ENCODE results near the gene UBE2K.
A peak's percentile ranks its signal among the peaks of the same experiment; 100 is the strongest.
"Not testable (repeated sequence)": the region's sequence is repeated elsewhere in the genome, so short reads cannot be mapped to it uniquely, and the experiment has no call there.

The UBE2K gene

DNA sequence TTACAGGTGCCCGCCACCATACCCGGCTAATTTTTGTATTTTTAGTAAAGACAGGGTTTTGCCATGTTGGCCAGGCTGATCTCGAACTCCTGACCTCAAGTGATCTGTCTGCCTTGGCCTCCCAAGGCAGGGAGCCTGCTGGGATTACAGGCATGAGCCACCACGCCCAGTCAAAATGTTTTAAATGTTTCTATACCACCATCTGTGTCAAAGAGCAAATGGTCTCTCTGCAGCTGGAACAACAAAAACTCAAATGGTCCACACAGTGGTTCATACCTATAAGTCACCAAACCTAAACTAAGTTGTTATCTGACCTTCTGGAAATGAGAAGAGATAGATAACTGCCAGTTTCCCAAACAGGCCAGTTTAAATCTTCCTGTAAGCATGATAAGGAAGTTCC is 46.4 kb upstream of the UBE2K start:
- H2AK5ac ChIP-seq (ENCODE audit: low read length, severe bottlenecking); H3K27me3 ChIP-seq (ENCODE audit: control insufficient read depth in 1 of 2, insufficient read depth in 1 of 2, low read length in 2 of 2); DNase-seq; H4K8ac ChIP-seq (ENCODE audit: low read length); H3K9ac ChIP-seq (ENCODE audit: low read length); H4K91ac ChIP-seq (ENCODE audit: low read length); H3K18ac ChIP-seq (ENCODE audit: low read depth in 1 of 2, low read length in 2 of 2); H2AFZ ChIP-seq (ENCODE audit: low read depth, low read length); H2BK5ac ChIP-seq (ENCODE audit: low read depth, low read length, poor library complexity, severe bottlenecking); H3K27ac ChIP-seq (ENCODE audit: low read length, poor library complexity, severe bottlenecking); H3K4ac ChIP-seq (ENCODE audit: low read depth in 1 of 2, low read length in 2 of 2); H3K14ac ChIP-seq (ENCODE audit: low read length in 2 of 2); H3K9me3 ChIP-seq (ENCODE audit: control insufficient read depth, low read length); H3K4me3 ChIP-seq (ENCODE audit: insufficient read depth in 1 of 2, low read depth in 1 of 2, low read length in 2 of 2); H3K4me2 ChIP-seq (ENCODE audit: low read length, poor library complexity, severe bottlenecking); H2BK15ac ChIP-seq (ENCODE audit: low read depth, poor library complexity, severe bottlenecking); H3K36me3 ChIP-seq (ENCODE audit: control insufficient read depth in 1 of 2, insufficient read depth in 2 of 2, low read depth in 1 of 2, low read length in 2 of 2); H3K79me1 ChIP-seq (replicated peaks; ENCODE audit: low read length, poor library complexity, severe bottlenecking); H2BK12ac ChIP-seq (ENCODE audit: low read length in 2 of 2); H3K4me1 ChIP-seq (ENCODE audit: control insufficient read depth, insufficient read depth, low read depth, low read length); H2BK120ac ChIP-seq (ENCODE audit: low read depth, low read length); H3K23ac ChIP-seq (ENCODE audit: low read length in 2 of 2): not testable (repeated sequence)
- WGBS, result 88% methylated on average over 3 of the region's 4 CpGs

DNA sequence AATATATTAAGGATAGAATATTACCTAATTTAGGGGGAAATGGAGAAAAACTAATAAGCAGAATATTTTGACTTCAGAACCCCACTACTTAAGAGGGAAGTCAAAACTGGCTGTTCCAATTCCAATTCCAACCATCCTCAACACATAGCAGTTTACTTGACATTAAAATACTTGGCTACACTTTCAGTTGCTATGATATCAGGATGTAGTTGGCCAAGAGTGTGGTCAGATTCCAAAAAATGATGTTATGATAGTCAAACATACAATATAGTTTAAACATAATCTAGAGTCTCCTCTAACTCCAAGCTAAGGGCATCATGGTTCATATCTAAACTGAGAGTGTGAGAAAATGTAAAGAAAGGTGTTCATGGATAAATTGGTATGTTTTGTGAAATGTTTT is 42.7 kb upstream of the UBE2K start:
- no peaks in the 10 kb centered on the region for H3K79me1 ChIP-seq (replicated peaks; ENCODE audit: low read length, poor library complexity, severe bottlenecking)
- no peak overlapping the region for H2AK5ac ChIP-seq (ENCODE audit: low read length, severe bottlenecking)
- H2BK15ac ChIP-seq (ENCODE audit: low read depth, poor library complexity, severe bottlenecking), result no peak overlapping the region
- H3K9me3 ChIP-seq (ENCODE audit: control insufficient read depth, low read length), result no peaks in the 10 kb centered on the region
- no peak overlapping the region for H4K8ac ChIP-seq (ENCODE audit: low read length)
- no peak overlapping the region for H3K4ac ChIP-seq (ENCODE audit: low read depth in 1 of 2, low read length in 2 of 2)
- H3K18ac ChIP-seq (ENCODE audit: low read depth in 1 of 2, low read length in 2 of 2), result no peak overlapping the region
- no peaks in the 10 kb centered on the region for H3K27me3 ChIP-seq (ENCODE audit: control insufficient read depth in 1 of 2, insufficient read depth in 1 of 2, low read length in 2 of 2)
- H2AFZ ChIP-seq (ENCODE audit: low read depth, low read length), result no peak overlapping the region
- no peaks in the 10 kb centered on the region for H3K4me1 ChIP-seq (ENCODE audit: control insufficient read depth, insufficient read depth, low read depth, low read length)
- H3K36me3 ChIP-seq (ENCODE audit: control insufficient read depth in 1 of 2, insufficient read depth in 2 of 2, low read depth in 1 of 2, low read length in 2 of 2), result no peaks in the 10 kb centered on the region
- no peak overlapping the region for H2BK120ac ChIP-seq (ENCODE audit: low read depth, low read length)
- H2BK5ac ChIP-seq (ENCODE audit: low read depth, low read length, poor library complexity, severe bottlenecking), result no peak overlapping the region
- H2BK12ac ChIP-seq (ENCODE audit: low read length in 2 of 2), result no peak overlapping the region
- no peak overlapping the region for H3K23ac ChIP-seq (ENCODE audit: low read length in 2 of 2)
- H3K4me2 ChIP-seq (ENCODE audit: low read length, poor library complexity, severe bottlenecking), result no peak overlapping the region
- H3K9ac ChIP-seq (ENCODE audit: low read length), result peak overlapping the region; percentile 56
- H3K27ac ChIP-seq (ENCODE audit: low read length, poor library complexity, severe bottlenecking), result no peak overlapping the region
- H3K14ac ChIP-seq (ENCODE audit: low read length in 2 of 2), result no peak overlapping the region
- no peak overlapping the region for H4K91ac ChIP-seq (ENCODE audit: low read length)
- no peak overlapping the region for H3K4me3 ChIP-seq (ENCODE audit: insufficient read depth in 1 of 2, low read depth in 1 of 2, low read length in 2 of 2)
- no peak for DNase-seq

DNA sequence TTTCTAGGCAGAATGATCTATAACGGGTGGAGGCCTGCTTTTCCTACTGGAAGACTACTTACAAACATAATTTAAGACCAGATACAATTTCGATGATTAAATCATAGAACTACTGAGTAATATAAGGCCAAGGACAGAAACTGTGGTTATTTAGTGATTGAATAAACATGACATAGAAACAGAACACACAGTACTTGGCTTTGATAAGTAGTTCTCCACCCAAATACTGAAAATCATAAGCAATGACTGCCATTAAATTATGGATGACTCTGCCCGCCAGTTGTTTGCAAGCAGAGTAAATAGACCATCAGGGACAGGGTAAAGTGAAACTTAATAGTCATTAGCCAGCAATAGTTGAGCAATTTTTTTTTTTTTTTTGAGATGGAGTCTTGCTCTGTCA is 42.1 kb upstream of the UBE2K start:
- H3K4me2 ChIP-seq (ENCODE audit: low read length, poor library complexity, severe bottlenecking), result no peak overlapping the region
- no peaks in the 10 kb centered on the region for H3K27me3 ChIP-seq (ENCODE audit: control insufficient read depth in 1 of 2, insufficient read depth in 1 of 2, low read length in 2 of 2)
- no peak overlapping the region for H2AFZ ChIP-seq (ENCODE audit: low read depth, low read length)
- H2BK15ac ChIP-seq (ENCODE audit: low read depth, poor library complexity, severe bottlenecking), result no peak overlapping the region
- no peaks in the 10 kb centered on the region for H3K9me3 ChIP-seq (ENCODE audit: control insufficient read depth, low read length)
- no peak overlapping the region for H2BK120ac ChIP-seq (ENCODE audit: low read depth, low read length)
- no peaks in the 10 kb centered on the region for H3K79me1 ChIP-seq (replicated peaks; ENCODE audit: low read length, poor library complexity, severe bottlenecking)
- peak overlapping the region; percentile 56 for H3K9ac ChIP-seq (ENCODE audit: low read length)
- no peaks in the 10 kb centered on the region for H3K4me1 ChIP-seq (ENCODE audit: control insufficient read depth, insufficient read depth, low read depth, low read length)
- no peak overlapping the region for H2AK5ac ChIP-seq (ENCODE audit: low read length, severe bottlenecking)
- no peak overlapping the region for H4K91ac ChIP-seq (ENCODE audit: low read length)
- H3K14ac ChIP-seq (ENCODE audit: low read length in 2 of 2), result no peak overlapping the region
- no peak overlapping the region for H3K4ac ChIP-seq (ENCODE audit: low read depth in 1 of 2, low read length in 2 of 2)
- no peak overlapping the region for H3K23ac ChIP-seq (ENCODE audit: low read length in 2 of 2)
- peak; percentile 24 for DNase-seq
- H2BK5ac ChIP-seq (ENCODE audit: low read depth, low read length, poor library complexity, severe bottlenecking), result no peak overlapping the region
- H3K36me3 ChIP-seq (ENCODE audit: control insufficient read depth in 1 of 2, insufficient read depth in 2 of 2, low read depth in 1 of 2, low read length in 2 of 2), result no peaks in the 10 kb centered on the region
- no peak overlapping the region for H3K27ac ChIP-seq (ENCODE audit: low read length, poor library complexity, severe bottlenecking)
- WGBS, result 79% methylated on average over 1 of the region's 3 CpGs
- H3K4me3 ChIP-seq (ENCODE audit: insufficient read depth in 1 of 2, low read depth in 1 of 2, low read length in 2 of 2), result peak overlapping the region in 1 of 2 experiments; percentile 30
- H3K18ac ChIP-seq (ENCODE audit: low read depth in 1 of 2, low read length in 2 of 2), result no peak overlapping the region
- no peak overlapping the region for H4K8ac ChIP-seq (ENCODE audit: low read length)
- no peak overlapping the region for H2BK12ac ChIP-seq (ENCODE audit: low read length in 2 of 2)

DNA sequence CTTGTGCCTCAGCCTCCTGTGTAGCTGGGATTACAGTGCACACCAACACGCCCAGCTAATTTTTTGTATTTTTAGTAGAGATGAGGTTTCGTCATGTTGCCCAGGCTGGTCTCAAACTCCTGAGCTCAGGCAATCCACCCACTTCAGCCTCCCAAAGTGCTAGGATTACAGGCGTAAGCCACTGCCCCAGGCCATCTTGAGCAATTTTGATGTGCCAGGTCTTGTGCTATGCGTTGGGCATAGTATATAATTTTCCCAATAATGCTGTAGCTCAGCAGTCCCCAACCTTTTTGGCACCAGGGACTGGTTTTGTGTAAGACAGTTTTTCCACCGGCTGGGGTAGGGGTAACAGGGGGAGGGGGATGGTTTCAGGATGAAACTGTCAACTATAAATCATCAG is 41.3 kb upstream of the UBE2K start:
- H2AK5ac ChIP-seq (ENCODE audit: low read length, severe bottlenecking); H3K4me2 ChIP-seq (ENCODE audit: low read length, poor library complexity, severe bottlenecking); H3K9ac ChIP-seq (ENCODE audit: low read length); H3K4me3 ChIP-seq (ENCODE audit: insufficient read depth in 1 of 2, low read depth in 1 of 2, low read length in 2 of 2); H2AFZ ChIP-seq (ENCODE audit: low read depth, low read length); H3K14ac ChIP-seq (ENCODE audit: low read length in 2 of 2); H3K27ac ChIP-seq (ENCODE audit: low read length, poor library complexity, severe bottlenecking); H2BK120ac ChIP-seq (ENCODE audit: low read depth, low read length); H2BK5ac ChIP-seq (ENCODE audit: low read depth, low read length, poor library complexity, severe bottlenecking); H3K27me3 ChIP-seq (ENCODE audit: control insufficient read depth in 1 of 2, insufficient read depth in 1 of 2, low read length in 2 of 2); H4K8ac ChIP-seq (ENCODE audit: low read length); H3K4ac ChIP-seq (ENCODE audit: low read depth in 1 of 2, low read length in 2 of 2); H2BK15ac ChIP-seq (ENCODE audit: low read depth, poor library complexity, severe bottlenecking); DNase-seq; H3K18ac ChIP-seq (ENCODE audit: low read depth in 1 of 2, low read length in 2 of 2); H3K9me3 ChIP-seq (ENCODE audit: control insufficient read depth, low read length); H4K91ac ChIP-seq (ENCODE audit: low read length); H3K79me1 ChIP-seq (replicated peaks; ENCODE audit: low read length, poor library complexity, severe bottlenecking); H3K36me3 ChIP-seq (ENCODE audit: control insufficient read depth in 1 of 2, insufficient read depth in 2 of 2, low read depth in 1 of 2, low read length in 2 of 2); H3K23ac ChIP-seq (ENCODE audit: low read length in 2 of 2); H3K4me1 ChIP-seq (ENCODE audit: control insufficient read depth, insufficient read depth, low read depth, low read length); H2BK12ac ChIP-seq (ENCODE audit: low read length in 2 of 2): not testable (repeated sequence)
- 100% methylated on average over 3 of the region's 5 CpGs for WGBS

All from mesenchymal stem cell (in vitro differentiated cells and primary cell).